ENCODE measurements around the gene GRID1.

DNA sequence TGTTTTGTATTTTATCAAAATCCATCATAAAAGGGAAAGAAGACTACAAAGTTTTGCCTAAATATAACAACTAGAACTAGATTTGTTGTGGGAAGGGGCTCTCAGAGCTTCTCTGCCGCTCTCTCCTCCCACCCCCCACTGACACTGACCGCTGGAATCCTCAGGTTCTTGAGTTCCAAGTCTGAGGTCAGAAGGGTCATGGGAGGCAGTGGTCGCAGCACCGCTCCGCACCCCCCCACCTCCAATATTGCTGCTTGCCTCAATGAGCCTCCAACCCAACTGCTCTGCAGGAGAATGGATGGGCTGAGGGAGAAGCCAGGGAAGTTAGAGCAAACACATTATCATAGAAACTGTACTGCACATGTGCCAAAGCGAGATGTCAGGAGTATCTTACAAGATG is 359.4 kb downstream of the GRID1 start:
- TF ChIP-seq, protein P1, sequence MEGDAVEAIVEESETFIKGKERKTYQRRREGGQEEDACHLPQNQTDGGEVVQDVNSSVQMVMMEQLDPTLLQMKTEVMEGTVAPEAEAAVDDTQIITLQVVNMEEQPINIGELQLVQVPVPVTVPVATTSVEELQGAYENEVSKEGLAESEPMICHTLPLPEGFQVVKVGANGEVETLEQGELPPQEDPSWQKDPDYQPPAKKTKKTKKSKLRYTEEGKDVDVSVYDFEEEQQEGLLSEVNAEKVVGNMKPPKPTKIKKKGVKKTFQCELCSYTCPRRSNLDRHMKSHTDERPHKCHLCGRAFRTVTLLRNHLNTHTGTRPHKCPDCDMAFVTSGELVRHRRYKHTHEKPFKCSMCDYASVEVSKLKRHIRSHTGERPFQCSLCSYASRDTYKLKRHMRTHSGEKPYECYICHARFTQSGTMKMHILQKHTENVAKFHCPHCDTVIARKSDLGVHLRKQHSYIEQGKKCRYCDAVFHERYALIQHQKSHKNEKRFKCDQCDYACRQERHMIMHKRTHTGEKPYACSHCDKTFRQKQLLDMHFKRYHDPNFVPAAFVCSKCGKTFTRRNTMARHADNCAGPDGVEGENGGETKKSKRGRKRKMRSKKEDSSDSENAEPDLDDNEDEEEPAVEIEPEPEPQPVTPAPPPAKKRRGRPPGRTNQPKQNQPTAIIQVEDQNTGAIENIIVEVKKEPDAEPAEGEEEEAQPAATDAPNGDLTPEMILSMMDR (conservative IDR thresholded peaks at IDR 0.05; ENCODE audit: low read depth, low read length), result no peak
- TF ChIP-seq EZH2phosphoT487 (IDR thresholded peaks at IDR 0.05; ENCODE audit: borderline replicate concordance, low read length), result no peak
- no peak for TF ChIP-seq EZH2 (IDR thresholded peaks at IDR 0.05; ENCODE audit: low read length, unreplicated experiment)

Data from PC-3 (cell line).